HCT116 (cell line): ENCODE results near the gene PIGC. TPM values are rescaled to one million over a fixed set of nuclear protein-coding genes. Genes with fewer than 3 reads are reported as not detected.

ENCODE experiments used
- ATAC-seq: fragments of 200-7000 bp; cut with Tn5 transposase; 2 replicates; pipeline ENCODE4 v1.9.1; 2020; ENCODE audit warnings: mild to moderate bottlenecking, moderate library complexity
- BruUV-seq: library from RNA; stranded (reverse); fragments of 400-500 nt; replicated peaks from 2 replicates; lab custom pipeline; 2021; lab: Mats Ljungman, UMichigan
- CTCF ChIA-PET: fragments of 300-600 bp; sonication (Branson Sonifier 250); formaldehyde crosslinking; loops from one replicate; lab custom pipeline; 2021; ENCODE audit warnings: antibody characterized with exemption; lab: Charles Lee
- POLR2A ChIA-PET: fragments of 300-600, 350-600 bp; sonication (Branson Sonifier 250); formaldehyde crosslinking; loops from one replicate; lab custom pipeline; 2021; ENCODE audit warnings: antibody characterized with exemption; lab: Charles Lee
- RAD21 ChIA-PET, 2 experiments: fragments of 300-600 bp; sonication (Branson Sonifier 250); formaldehyde crosslinking; loops; one replicate each; lab custom pipeline; 2023; ENCODE audit warnings: low total read pairs in 2 of 2; ENCODE audit not compliant: uncharacterized antibody in 2 of 2, unreplicated experiment in 2 of 2, low non-redundant PET in 1 of 2; lab: Charles Lee
- DNase-seq: peaks from one replicate; pipeline ENCODE4 v3.0.0-alpha.2; 2010; ENCODE audit warnings: low read depth, low spot score
- H2AFZ ChIP-seq: fragments of 200-600 bp; shearing (Covaris generic), sonication (generic); 2 replicates; pipeline ENCODE4 v1.6.1; 2017; ENCODE audit warnings: low read depth, mixed run types, mixed read lengths, antibody characterized with exemption, low read length; ENCODE audit not compliant: poor library complexity, severe bottlenecking
- H3K27ac ChIP-seq: 2 replicates; pipeline ENCODE4 v1.5.1; 2012; ENCODE audit warnings: low read depth, low read length
- H3K27me3 ChIP-seq: fragments of 200-600 bp; sonication (generic); 2 replicates; pipeline ENCODE4 v1.6.1; 2016; ENCODE audit warnings: mixed run types, low read length, mixed read lengths; ENCODE audit not compliant: insufficient read depth
- H3K36me3 ChIP-seq, 2 experiments: fragments of 200-500 bp in 1 of 2; fragments of 200-600 bp in 1 of 2; sonication (Bioruptor generic) in 1 of 2; sonication (generic) in 1 of 2; 2 replicates each; pipeline versions ENCODE4 v1.5.1 to v1.6.1; 2014 to 2016; ENCODE audit warnings: low read length in 2 of 2, inconsistent platforms in 1 of 2, mixed read lengths in 1 of 2, mixed run types in 1 of 2; ENCODE audit not compliant: insufficient read depth in 2 of 2, control insufficient read depth in 1 of 2
- H3K4me1 ChIP-seq, 2 experiments: fragments of 200-600 bp in 1 of 2; sonication (generic) in 1 of 2; 2 replicates each; pipeline versions ENCODE4 v1.5.1 to v1.6.1; 2012 to 2017; ENCODE audit warnings: low read length in 2 of 2, inconsistent platforms in 1 of 2, mild to moderate bottlenecking in 1 of 2, mixed read lengths in 1 of 2, mixed run types in 1 of 2, moderate library complexity in 1 of 2; ENCODE audit not compliant: insufficient read depth in 2 of 2, control insufficient read depth in 1 of 2
- H3K4me2 ChIP-seq: fragments of 200-600 bp; sonication (generic); 2 replicates; pipeline ENCODE4 v1.6.1; 2017; ENCODE audit warnings: mixed run types, low read length, mixed read lengths
- H3K4me3 ChIP-seq, 2 experiments: fragments of 200-600 bp in 1 of 2; sonication (generic) in 1 of 2; replicated peaks in 1 of 2; 2 replicates each; pipeline ENCODE4 v1.5.1; 2011 to 2016; ENCODE audit warnings: low read length in 2 of 2, control low read depth in 1 of 2, low read depth in 1 of 2, mild to moderate bottlenecking in 1 of 2, mixed read lengths in 1 of 2, mixed run types in 1 of 2
- H3K79me2 ChIP-seq: fragments of 200-600 bp; sonication (generic); 2 replicates; pipeline ENCODE4 v1.6.1; 2017; ENCODE audit warnings: mild to moderate bottlenecking, mixed run types, low read length, moderate library complexity, mixed read lengths; ENCODE audit not compliant: insufficient read depth
- H3K9ac ChIP-seq: fragments of 200-600 bp; sonication (generic); 2 replicates; pipeline ENCODE4 v1.6.1; 2016; ENCODE audit warnings: low read length, mixed read lengths
- H3K9me2 ChIP-seq: fragments of 200-600 bp; sonication (generic), shearing (Covaris generic); 2 replicates; pipeline ENCODE4 v1.6.1; 2017; ENCODE audit warnings: mixed run types, mild to moderate bottlenecking, moderate library complexity; ENCODE audit not compliant: insufficient read depth
- H3K9me3 ChIP-seq, 2 experiments: fragments of 200-500 bp in 1 of 2; fragments of 200-600 bp in 1 of 2; sonication (Bioruptor generic) in 1 of 2; sonication (generic) in 1 of 2; 2 replicates each; pipeline ENCODE4 v1.6.1; 2014 to 2017; ENCODE audit warnings: low read length in 2 of 2, mixed read lengths in 2 of 2, inconsistent platforms in 1 of 2, low read depth in 1 of 2, mild to moderate bottlenecking in 1 of 2, mixed run types in 1 of 2, moderate library complexity in 1 of 2; ENCODE audit not compliant: control insufficient read depth in 1 of 2, insufficient read depth in 1 of 2
- H4K20me1 ChIP-seq: fragments of 200-600 bp; sonication (generic), shearing (Covaris generic); 2 replicates; pipeline ENCODE4 v1.6.1; 2017; ENCODE audit warnings: mixed run types, mild to moderate bottlenecking, moderate library complexity; ENCODE audit not compliant: insufficient read depth
- CEBPB ChIP-seq: IDR thresholded peaks from 2 replicates; pipeline ENCODE4 v1.6.1; 2012; ENCODE audit warnings: low read depth
- EZH2phosphoT487 ChIP-seq: fragments of 200-600 bp; IDR thresholded peaks from 2 replicates; pipeline ENCODE4 v1.6.1; 2018; ENCODE audit warnings: antibody characterized with exemption, borderline replicate concordance
- FOSL1 ChIP-seq: IDR thresholded peaks from 2 replicates; pipeline ENCODE4 v1.6.1; 2012; ENCODE audit warnings: low read depth
- JUND ChIP-seq: IDR thresholded peaks from 2 replicates; pipeline ENCODE4 v1.6.1; 2012
- MAX ChIP-seq: IDR thresholded peaks from 2 replicates; pipeline ENCODE4 v1.6.1; 2012
- POLR2A ChIP-seq: IDR thresholded peaks from 2 replicates; pipeline ENCODE4 v1.7.0; 2011; ENCODE audit warnings: borderline replicate concordance; ENCODE audit not compliant: insufficient read depth, insufficient read length; ENCODE audit errors: extremely low read depth
- RAD21 ChIP-seq: IDR thresholded peaks from 2 replicates; pipeline ENCODE4 v1.6.1; 2012; ENCODE audit warnings: low read depth, mild to moderate bottlenecking
- SP1 ChIP-seq: IDR thresholded peaks from 2 replicates; pipeline ENCODE4 v1.6.1; 2012; ENCODE audit warnings: low read depth
- SRF ChIP-seq: IDR thresholded peaks from 2 replicates; pipeline ENCODE4 v1.6.1; 2012; ENCODE audit warnings: low read depth
- TCF7L2 ChIP-seq: IDR thresholded peaks from 2 replicates; pipeline ENCODE4 v1.7.0; 2011; ENCODE audit warnings: borderline replicate concordance, inconsistent platforms; ENCODE audit not compliant: insufficient read depth, insufficient read length; ENCODE audit errors: extremely low read depth
- intact Hi-C: fragments of 100-400 bp; cut with micrococcal nuclease; formaldehyde crosslinking; loops from 2 replicates; pipeline ENCODE4 v1.10.0; 2022
- total RNA-seq: library from RNA; stranded (reverse); gene quantifications from one replicate; pipeline ENCODE4 v1.2.1, GENCODE V29; 2021; ENCODE audit not compliant: unreplicated experiment

Gene PIGC
- total RNA-seq, 1 experiment from 2014 or later = 11.9 TPM

- no peak for ATAC-seq
- Histone ChIP-seq H3K9ac (no peak overlapping the region), H3K79me2 (no peaks in the 10 kb centered on the region), H3K36me3 (no peaks in the 10 kb centered on the region), H4K20me1 (no peaks in the 10 kb centered on the region), H3K4me2 (no peak overlapping the region), H2AFZ (no peak overlapping the region), H3K9me3 (no peaks in the 10 kb centered on the region), H3K9me2 (no peaks in the 10 kb centered on the region), H3K27me3 (no peaks in the 10 kb centered on the region), H3K27ac (no peak overlapping the region), H3K4me1 (peaks cover 0 to 9% of the 10 kb centered on the region in 2 experiments; a peak in 2 of 4 replicates), H3K4me3 (no peak overlapping the region)
- CTCF ChIA-PET = interaction anchor here (1.3 kb wide), 1 partner anchor 23 kb away, joined by 4 read pairs; no protein-coding TSS in a partner anchor
- POLR2A ChIA-PET = no interaction called here
- no peak for TF ChIP-seq JUND
- TF ChIP-seq CEBPB = no peak
- no peak for TF ChIP-seq SRF
- TF ChIP-seq RAD21 = no peak
- no peak for TF ChIP-seq MAX
- no peak for TF ChIP-seq SP1
- no peak for TF ChIP-seq EZH2phosphoT487
- TF ChIP-seq TCF7L2 = no peak
- TF ChIP-seq FOSL1 = no peak
- no peak for TF ChIP-seq POLR2A
- RAD21 ChIA-PET = no interaction called here
- no peak for DNase-seq
- intact Hi-C loops = no loop called here
- no TSS peak for BruUV-seq
Measured at GRCh38 chr1:172421974-172422604, 21.8 kb downstream of the PIGC start.

GRCh38 chr1:172420385-172420784, 23.5 kb downstream of the PIGC start, which contains the start of gene C1orf105:
TSS of gene C1orf105 (plus strand) at chr1:172420685. CDS start at chr1:172420886, 201 bp downstream.
- no peak within 1 kb of the TSS for H3K4me2 ChIP-seq
- ChIA-PET CTCF (interaction anchor here (0.9 kb wide), 2 partner anchors 299 to 418 kb away, joined by 3 to 4 read pairs; no protein-coding TSS in a partner anchor), RAD21 (no interaction called here), POLR2A (no interaction called here)
- intact Hi-C loops = no loop called here
- no peak within 1 kb of the TSS for H2AFZ ChIP-seq
- TF ChIP-seq CEBPB (no peak), SRF (no peak)
- H3K9ac ChIP-seq = no peak within 1 kb of the TSS
- no peaks in the 10 kb centered on the region for H3K27me3 ChIP-seq
- BruUV-seq = no TSS peak
- H3K9me3 ChIP-seq = no peaks in the 10 kb centered on the region
- H4K20me1 ChIP-seq = no peaks in the 10 kb centered on the region
- H3K4me1 ChIP-seq = peaks cover 0 to 10% of the 10 kb centered on the region in 2 experiments; a peak in 2 of 4 replicates
- ATAC-seq (no peak), DNase-seq (no peak)
- no peaks in the 10 kb centered on the region for H3K79me2 ChIP-seq
- no peak within 1 kb of the TSS for H3K4me3 ChIP-seq
- no peaks in the 10 kb centered on the region for H3K36me3 ChIP-seq
- H3K27ac ChIP-seq = no peak within 1 kb of the TSS
- no peaks in the 10 kb centered on the region for H3K9me2 ChIP-seq
